Skin of body (tissue), 2 donors: ENCODE measurements around the gene CTLA4. TPM values are rescaled to one million over a fixed set of nuclear protein-coding genes. Genes with fewer than 3 reads are reported as not detected.
"Not testable (repeated sequence)": the region's sequence is repeated elsewhere in the genome, so short reads cannot be mapped to it uniquely, and the experiment has no call there.

Experiments used
- DNase-seq: peaks from one replicate; lab custom pipeline; 2025; lab: John Stamatoyannopoulos, UW
- total RNA-seq: library from RNA; depleted of rRNA; stranded (reverse); fragments of >200 nt; gene quantifications from one replicate; pipeline ENCODE4 v1.2.3, GENCODE V29; 2014

CTLA4 gene
- total RNA-seq, 1 donor from 2014 or later: 0.20 TPM

DNA sequence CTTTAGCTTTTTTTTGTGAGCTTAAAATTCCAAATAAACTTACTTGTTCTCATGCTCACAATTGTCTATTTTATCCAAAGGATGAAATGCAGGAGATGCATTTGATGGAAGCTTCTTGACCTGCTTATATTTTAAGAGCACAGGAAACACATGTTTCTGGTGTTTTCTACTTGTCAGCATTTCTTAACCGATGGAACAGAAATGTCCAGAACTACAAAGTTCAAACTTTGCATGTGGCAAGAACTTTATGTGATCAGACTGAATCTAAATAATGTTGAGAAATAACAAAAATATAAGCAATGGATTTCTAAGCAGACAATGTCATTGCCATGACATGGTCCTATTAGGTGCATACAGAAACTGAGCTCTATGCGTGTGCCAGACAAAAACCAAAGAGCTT is 9.9 kb upstream of the CTLA4 start:
- DNase-seq: no peak

DNA sequence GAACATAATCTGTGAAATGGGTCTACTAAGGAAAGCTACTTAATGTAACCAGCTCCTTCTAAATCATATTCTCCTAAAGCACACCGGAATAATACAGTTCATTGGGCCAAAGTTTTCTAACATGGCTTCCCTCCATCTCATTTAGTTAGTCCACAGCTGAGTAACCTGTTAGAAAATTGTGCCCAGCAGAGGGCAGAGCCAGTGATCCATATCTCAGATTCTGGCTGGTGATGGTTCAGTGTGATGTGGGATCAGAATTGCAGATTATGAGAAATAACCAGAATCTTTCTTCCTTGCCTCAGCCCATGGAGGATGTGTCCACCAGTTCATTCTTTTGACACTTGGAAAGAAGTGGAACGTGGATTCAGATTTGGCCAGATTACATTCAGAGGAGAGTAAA is 9.4 kb upstream of the CTLA4 start:
- DNase-seq: no peak

DNA sequence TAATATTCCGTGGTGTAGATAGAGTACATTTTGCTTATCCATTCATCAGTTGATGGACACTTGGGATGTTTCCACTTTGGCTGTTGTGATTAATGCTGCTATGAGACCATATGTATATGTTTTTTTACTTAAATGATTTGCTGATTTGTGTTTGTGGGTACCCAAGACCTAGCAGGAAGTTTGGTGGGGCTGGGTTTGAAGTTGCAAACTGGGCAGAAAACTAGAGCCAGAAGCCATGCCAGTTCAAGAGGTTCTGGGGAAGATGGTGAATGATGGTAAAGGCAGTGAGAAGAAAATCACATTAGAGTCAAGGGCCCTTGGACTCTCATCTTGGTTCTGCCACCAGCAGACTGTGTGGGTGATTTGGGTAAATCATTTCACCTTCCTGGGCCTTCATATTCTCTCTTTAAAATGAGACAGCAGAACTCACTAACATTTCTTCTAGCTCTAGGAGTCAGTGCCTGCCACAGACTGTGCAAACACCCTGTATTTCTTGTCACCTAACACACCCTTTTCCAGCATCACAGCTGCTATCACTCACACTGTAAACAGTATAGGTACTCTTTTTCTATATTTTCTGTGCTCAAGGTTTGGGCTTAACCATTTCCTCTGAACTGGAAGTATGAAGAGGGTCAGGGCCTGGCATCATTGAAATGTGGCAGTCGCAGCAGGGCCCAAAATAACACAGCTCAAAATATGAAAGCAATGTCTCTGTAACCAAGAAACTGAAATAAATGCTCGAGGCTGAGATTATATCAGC is 8.4 kb upstream of the CTLA4 start:
- DNase-seq: no peak

DNA sequence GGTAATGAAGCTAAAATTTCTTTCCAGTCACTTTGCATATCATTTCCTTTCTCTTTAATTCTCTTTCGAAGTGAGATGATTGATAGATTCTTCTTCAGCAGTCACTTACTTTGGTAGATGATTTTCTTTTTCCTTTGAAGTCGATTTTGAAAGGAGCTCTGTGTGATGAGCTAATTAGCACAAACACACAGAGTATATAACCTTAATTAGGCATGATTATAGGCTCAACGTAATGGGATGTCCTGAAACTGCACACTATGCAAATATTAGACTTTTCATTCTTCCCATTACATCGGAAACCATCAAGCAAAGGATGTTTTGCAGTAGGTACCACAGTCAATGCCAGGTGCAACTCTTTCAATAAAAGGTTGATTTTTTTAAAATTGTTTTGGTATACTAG is 6.4 kb upstream of the CTLA4 start:
- no peak for DNase-seq

DNA sequence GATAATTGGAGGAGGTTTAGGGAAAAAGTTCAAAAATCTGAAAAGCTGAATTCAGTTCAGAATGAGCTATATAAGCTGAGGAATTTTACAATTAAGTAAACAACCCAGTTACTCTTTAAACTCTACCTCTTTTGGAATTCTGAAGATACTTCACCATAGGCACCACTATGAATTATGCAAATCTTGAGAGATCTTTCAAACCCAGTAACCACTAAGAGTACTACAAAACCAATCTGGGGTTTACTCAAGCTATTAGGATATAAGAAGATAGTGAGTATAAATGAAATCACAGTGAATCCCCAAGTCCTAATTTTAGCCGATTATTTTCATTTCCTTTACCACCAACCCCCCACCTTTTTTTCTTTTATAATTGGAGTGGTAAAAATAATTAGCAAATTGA is 6.0 kb upstream of the CTLA4 start:
- DNase-seq: no peak

DNA sequence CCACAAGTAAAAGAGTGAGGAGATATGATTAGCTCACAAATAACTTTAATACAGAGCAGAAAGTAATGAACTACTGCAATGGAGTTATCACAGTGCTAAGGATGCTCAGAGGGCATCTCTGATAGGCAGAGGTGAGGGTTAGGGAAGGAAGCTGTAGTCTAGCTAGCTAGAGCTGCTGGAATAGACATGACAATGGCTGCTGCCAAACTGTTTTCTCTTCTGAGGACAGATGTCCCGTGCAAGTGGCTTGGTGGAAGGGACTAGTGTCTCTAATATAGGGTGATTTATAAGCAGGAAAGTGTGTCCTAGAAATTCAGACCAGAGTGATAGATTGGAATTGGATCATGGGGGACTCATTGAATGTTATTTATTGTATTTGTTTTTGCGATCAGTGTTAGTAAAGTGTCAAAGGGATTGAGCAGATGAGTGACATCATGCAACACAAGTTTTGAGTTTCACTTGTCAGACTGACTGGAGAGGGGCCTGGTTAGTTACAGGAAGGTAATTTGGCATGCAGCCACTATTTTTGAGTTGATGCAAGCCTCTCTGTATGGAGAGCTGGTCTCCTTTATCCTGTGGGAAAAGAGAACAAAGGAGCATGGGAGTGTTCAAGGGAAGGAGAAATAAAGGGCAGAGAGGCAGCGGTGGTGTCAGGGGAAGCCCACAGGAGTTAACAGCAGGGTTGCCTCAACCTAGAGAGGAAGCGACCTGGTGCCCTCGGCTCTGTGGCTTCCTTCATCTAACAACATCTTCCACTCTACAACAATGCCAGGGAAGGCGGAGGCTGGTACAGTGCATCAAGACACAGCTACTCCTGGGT is 1.9 kb downstream of the CTLA4 start:
- no peak for DNase-seq

DNA sequence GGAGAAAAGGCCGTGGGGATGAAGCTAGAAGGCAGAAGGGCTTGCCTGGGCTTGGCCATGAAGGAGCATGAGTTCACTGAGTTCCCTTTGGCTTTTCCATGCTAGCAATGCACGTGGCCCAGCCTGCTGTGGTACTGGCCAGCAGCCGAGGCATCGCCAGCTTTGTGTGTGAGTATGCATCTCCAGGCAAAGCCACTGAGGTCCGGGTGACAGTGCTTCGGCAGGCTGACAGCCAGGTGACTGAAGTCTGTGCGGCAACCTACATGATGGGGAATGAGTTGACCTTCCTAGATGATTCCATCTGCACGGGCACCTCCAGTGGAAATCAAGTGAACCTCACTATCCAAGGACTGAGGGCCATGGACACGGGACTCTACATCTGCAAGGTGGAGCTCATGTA is 2.9 kb downstream of the CTLA4 start:
- no peak for DNase-seq

DNA sequence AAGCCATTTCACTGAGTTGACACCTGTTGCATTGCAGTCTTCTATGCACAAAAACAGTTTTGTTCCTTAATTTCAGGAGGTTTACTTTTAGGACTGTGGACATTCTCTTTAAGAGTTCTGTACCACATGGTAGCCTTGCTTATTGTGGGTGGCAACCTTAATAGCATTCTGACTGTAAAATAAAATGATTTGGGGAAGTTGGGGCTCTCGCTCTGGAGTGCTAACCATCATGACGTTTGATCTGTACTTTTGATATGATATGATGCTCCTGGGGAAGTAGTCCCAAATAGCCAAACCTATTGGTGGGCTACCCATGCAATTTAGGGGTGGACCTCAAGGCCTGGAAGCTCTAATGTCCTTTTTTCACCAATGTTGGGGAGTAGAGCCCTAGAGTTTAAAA is 3.4 kb downstream of the CTLA4 start:
- no peak for DNase-seq

DNA sequence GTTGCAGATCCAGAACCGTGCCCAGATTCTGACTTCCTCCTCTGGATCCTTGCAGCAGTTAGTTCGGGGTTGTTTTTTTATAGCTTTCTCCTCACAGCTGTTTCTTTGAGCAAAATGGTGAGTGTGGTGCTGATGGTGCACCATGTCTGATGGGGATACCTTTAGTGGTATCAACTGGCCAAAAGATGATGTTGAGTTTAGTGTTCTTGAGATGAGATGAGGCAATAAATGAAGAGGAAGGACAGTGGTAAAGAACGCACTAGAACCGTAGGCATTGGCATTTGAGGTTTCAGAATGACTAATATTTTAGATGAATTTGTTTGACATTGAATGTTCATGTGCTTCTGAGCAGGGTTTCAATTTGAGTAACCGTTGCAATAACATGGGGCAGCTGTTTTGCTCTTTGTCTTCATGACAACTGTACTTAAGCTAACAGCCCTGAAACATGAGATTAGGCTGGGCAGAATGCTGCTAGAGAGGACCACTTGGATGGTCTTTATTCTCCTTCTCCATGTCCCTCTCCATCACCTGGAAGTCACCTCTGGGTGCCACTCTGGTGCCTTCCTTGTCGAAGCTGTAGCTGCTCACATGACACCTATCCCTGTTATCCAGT is 3.9 kb downstream of the CTLA4 start:
- DNase-seq: no peak

DNA sequence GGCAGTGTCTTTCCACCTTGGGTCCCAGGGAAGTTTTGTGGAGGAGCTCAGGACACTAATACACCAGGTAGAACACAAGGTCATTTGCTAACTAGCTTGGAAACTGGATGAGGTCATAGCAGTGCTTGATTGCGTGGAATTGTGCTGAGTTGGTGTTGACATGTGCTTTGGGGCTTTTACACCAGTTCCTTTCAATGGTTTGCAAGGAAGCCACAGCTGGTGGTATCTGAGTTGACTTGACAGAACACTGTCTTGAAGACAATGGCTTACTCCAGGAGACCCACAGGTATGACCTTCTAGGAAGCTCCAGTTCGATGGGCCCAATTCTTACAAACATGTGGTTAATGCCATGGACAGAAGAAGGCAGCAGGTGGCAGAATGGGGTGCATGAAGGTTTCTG is 5.9 kb downstream of the CTLA4 start:
- no peak for DNase-seq

DNA sequence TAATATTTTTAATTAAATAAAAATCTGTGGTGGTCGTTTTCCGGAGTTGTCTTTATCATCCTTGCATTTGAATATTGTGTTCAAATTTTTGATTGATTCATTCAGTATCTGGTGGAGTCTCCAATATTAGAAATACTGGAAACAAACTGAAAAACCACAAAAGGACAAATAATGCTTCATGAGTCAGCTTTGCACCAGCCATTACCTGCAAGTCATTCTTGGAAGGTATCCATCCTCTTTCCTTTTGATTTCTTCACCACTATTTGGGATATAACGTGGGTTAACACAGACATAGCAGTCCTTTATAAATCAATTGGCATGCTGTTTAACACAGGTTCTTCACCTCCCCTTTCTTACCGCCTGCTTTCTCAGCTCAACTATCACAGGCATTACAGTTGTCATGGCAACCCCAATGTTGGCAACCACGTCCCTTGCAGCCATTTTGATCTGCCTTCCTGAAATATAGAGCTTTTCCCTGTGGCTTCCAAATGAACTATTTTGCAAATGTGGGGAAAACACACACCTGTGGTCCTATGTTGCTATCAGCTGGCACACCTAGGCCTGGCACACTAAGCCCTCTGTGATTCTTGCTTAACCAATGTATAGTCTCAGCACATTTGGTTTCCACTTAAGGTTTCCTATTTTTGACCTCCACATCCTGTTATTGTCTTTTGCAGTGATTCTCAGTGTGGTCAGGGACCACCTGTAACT is 6.5 kb downstream of the CTLA4 start:
- DNase-seq: no peak

DNA sequence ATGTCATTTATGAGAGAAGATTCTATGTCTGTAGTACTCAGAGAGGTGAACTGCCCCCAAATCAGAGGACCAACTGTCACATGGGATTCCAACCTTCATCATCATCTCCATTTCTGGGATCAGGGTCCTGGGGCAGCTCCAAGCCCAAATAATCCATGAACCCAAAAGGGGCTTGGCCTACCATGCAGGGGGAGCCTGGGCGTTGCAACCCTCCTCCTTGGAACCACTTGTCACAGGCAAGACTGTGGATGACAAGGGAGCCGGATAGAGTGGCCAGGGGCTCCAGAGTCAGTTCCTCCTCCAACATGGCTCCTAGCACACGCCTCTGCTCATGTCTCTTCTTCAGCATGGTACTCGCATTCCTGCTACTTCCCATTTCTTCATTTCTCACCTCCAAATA is 7.9 kb downstream of the CTLA4 start:
- DNase-seq: no peak

DNA sequence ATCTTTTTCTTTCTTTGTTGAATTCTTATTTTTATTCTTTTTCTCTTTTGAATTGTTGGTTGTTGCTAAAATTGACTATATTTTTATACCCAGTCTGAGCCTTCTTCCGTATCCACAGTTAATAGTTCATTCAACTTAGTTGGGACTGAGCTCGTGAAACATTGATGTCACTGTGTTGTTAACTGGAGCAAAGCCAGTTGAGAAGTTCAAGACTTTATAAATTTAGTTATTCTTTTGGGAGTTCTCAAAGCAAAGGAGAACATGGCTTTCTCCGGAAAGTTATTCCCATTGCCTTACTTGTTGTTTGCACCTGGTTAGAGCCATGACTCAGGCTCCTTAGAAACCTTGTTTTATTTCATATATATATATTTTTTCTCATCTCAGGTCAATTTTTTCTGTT is 8.8 kb downstream of the CTLA4 start:
- DNase-seq: no peak

DNA sequence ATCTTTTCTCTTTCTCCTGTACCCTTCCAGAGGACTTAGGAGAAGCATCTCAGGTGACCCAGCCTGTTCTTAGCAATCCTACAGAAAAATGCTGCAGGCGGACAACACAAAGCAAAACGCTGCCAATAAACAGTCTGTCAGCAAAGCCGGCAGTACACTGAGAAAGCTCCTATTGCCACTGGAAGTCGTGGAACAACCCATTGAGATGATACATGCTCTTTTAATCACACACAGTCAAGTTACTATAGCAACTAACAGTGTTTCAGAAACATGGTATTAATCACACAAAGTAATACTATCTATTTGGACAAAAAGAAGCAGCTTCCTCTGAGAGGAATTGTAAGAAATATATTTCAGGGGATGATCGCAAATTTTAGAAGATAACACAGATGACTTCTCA is 10.5 kb downstream of the CTLA4 start:
- peak; percentile 51 for DNase-seq

DNA sequence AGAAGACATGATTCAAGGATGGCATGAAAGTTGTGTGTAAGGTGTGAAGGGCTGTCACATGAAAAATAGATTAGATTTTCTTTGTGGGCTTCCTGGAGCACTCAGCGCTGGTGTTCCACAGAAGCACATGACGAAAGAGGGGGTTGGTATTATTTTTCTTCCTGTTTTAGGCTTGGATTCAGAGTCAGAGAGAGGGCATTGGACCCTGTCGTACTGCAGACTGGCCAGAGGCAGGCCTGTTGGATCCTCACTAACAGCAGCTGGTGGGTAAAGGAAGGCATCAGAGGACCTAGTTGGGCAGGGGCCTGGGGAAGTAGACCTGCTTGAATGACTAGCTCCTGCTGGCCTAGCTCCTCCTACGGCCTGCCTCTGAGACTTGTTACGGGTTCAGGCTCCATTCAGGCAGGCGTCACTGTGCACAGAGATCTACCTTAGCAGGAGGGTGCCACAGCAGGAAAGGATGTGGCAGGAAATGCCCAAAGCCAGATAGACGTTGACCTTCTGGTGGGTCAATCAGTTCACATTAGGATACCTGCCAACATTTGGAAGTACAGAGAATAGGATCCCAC is 13.1 kb downstream of the CTLA4 start:
- DNase-seq: no peak

DNA sequence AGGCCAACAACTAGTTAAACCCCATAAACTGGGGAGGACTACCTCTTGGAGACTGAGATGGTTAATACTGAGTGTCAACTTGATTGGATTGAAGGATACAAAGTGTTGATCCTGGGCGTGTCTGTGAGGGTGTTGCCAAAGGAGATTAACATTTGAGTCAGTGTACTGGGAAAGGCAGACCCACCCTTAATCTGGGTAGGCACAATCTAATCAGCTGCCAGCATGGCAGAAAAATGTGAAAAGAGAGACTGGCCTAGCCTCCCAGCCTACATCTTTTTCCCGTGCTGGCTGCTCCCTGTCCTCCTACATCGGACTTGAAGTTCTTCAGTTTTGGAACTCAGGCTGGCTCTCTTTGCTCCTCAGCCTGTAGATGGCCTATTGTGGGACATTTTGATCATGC is 13.6 kb downstream of the CTLA4 start:
- DNase-seq: not testable (repeated sequence)

DNA sequence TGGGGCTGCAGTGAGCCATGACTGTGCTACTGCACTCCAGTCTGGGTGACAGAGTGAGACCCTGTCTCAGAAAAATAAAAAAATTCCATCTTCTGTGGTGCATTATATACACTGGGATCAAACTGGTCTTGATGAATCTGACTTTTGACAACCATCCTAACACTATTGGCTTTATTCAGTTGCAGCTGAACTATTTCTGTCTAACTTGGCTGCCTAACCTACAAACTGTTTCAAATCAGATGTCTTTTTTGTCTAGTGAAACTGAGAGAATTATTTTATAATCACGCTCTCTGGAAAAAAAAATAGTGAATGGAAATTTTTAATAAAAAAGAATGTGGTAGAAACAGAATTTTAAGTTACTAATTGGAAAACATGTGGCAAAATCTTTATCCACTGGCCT is 15.0 kb downstream of the CTLA4 start:
- no peak for DNase-seq

DNA sequence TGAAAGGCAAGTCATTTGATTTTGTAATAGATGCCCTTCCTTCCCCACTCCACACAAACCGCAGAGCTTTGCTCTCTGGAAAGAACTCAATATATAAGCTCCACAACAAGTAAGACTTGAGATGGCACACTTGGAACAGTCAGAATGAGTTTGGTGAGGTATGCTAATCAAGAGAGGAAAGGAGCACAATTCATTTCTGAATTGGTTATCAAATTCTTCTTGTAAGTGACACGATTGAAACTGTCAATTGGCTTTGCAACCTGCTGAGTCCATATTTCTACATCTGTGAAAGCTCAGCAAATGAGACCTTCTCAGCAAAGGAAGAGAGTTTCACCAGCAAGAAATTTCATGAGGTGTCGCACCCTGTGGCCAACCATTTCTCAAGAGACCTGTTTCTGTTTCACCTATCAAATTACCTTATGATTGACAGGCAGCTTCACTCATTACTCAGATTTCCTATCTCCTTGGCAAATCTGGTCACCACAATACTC is 19.1 kb downstream of the CTLA4 start:
- no peak for DNase-seq

DNA sequence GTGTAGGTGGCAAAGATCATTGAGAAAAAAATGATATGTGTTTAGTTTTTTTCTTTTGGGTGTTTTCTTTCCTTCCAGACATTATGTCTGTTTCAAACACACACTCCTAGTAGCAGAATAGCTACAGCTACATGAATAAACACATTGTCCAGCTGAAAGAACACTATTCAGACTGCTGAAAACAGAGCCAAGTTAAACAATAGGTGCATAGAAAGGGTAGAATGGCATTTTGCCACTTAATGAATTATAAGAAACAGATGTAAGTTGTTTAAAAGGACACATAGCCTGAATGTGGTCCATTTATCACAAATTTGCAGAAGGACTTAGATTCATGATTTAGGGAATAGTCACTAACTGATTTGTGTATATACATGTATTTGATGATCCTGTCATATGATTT is 20.1 kb downstream of the CTLA4 start:
- no peak for DNase-seq

DNA sequence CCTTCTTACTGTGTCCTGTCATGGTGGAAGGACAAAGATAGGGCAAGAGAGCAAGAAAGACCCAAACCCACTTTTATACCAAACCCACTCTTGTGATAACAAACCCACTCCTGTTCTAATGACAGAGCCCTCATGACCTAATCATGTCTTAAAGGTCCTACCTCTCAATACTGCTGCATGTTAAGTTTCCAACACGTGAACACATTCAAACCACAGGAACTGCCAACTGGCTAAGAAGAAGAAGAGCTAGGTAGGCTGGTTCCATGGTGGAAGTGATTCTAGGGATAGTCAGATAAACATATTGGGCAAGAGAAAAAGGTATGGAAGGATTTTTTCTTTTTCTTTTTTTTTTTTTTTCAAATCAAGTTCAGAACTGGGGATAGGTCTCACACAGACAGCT is 22.0 kb downstream of the CTLA4 start:
- no peak for DNase-seq

DNA sequence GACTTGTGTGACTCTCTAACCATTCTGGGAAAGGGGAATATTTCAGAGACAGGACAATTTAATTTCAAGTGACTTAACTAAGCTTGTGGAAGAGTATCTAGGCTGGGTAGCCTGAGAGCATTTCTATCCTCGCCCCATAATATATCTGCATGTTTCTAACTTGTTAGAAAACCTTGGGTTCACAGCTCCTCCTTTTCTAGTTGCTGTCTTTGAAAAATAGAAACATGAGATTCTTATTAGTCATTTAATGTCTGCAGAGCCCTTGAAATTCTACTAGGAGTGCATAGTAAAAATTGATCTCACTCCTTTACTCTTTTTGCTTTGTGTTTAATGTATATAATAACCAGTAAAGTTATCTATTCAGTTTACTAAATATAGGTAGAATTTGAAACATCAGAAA is 22.4 kb downstream of the CTLA4 start:
- DNase-seq: no peak
